ENCODE data around the gene ALPK3.

ALPK3 gene

GRCh38 chr15:84879088-84879780 lies 62.1 kb downstream of the ALPK3 start:
- no peak for DNase-seq (ENCODE audit: low read depth)
- H3K4me3 ChIP-seq (ENCODE audit: low read depth, low read length), result no peak overlapping the region
- TF ChIP-seq, protein P1, sequence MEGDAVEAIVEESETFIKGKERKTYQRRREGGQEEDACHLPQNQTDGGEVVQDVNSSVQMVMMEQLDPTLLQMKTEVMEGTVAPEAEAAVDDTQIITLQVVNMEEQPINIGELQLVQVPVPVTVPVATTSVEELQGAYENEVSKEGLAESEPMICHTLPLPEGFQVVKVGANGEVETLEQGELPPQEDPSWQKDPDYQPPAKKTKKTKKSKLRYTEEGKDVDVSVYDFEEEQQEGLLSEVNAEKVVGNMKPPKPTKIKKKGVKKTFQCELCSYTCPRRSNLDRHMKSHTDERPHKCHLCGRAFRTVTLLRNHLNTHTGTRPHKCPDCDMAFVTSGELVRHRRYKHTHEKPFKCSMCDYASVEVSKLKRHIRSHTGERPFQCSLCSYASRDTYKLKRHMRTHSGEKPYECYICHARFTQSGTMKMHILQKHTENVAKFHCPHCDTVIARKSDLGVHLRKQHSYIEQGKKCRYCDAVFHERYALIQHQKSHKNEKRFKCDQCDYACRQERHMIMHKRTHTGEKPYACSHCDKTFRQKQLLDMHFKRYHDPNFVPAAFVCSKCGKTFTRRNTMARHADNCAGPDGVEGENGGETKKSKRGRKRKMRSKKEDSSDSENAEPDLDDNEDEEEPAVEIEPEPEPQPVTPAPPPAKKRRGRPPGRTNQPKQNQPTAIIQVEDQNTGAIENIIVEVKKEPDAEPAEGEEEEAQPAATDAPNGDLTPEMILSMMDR (conservative IDR thresholded peaks at IDR 0.05; ENCODE audit: low read depth, low read length), result no peak

DNA sequence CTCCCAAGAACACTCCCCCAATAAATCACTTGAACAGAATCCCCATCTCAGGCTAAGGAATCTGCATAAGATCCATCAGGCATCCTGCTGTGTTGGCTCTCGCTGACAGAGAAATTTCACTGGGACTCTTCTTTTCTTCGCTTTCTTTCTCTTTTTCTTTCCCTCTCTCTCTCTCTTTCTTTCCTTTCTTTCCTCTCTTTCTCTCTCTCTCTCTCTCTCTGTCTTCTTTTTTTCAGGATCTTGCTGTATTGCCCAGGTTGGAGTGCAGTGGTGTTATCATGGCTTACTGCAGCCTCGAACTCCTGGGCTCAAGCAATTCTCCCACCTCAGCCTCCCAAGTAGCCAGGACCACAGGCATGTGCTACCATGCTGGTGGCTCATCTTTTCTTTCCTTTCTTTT lies 62.9 kb downstream of the ALPK3 start:
- no peak overlapping the region for H3K4me3 ChIP-seq (ENCODE audit: low read depth, low read length)
- DNase-seq (ENCODE audit: low read depth), result no peak
- TF ChIP-seq, protein P1 (conservative IDR thresholded peaks at IDR 0.05; ENCODE audit: low read depth, low read length), result no peak

DNA sequence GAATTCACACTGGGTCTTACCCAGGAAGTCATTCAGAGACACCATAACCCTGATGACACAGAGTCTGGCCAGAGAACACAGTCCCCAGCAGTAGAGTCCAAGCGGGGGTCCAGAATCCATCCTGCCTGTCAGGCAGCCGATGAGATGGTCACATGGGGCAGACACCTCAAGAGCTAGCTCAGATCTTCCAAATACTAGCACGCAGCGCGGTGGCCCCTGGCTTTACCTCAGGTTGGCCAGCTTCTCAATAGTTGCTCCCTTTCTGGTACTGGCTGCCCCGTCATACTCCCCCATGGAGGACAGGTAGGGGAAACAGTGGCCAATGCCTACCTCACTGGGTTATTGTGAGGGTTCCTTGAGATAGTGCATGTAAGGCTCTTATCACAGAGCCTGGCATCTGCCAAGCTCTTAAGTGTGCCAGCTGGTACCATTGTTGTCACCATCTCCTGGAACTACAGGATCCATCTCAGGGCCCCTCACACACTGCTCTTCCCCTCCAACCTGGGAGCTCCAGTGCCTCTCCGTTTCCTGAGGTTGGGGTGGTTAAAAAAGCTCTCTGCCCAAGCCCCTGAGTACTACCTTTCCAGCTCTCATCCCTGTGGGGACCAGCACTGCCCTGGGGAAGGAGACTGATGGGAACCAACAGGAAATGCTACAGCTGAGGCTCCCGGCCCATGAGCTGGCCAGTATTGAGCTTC lies 63.8 kb downstream of the ALPK3 start:
- TF ChIP-seq, protein P1 (conservative IDR thresholded peaks at IDR 0.05; ENCODE audit: low read depth, low read length), result no peak
- no peak for DNase-seq (ENCODE audit: low read depth)
- no peak overlapping the region for H3K4me3 ChIP-seq (ENCODE audit: low read depth, low read length)

DNA sequence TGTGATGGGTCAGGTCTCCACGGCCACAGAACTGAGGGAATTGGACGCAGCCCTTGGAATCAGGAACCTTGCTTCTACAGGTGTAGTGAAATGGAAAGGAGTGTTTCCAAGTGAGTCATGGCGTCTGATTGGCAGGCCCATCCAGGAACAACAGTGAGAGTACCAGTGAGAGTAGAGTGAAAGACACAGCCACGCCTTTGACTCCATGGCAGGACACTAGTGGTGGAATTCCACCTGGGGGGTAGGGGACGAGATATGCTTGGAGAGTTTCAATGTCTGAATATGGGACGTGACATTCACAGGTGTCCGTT lies 64.3 kb downstream of the ALPK3 start:
- TF ChIP-seq, protein P1 (conservative IDR thresholded peaks at IDR 0.05; ENCODE audit: low read depth, low read length), result no peak
- no peak for DNase-seq (ENCODE audit: low read depth)
- H3K4me3 ChIP-seq (ENCODE audit: low read depth, low read length), result no peak overlapping the region

DNA sequence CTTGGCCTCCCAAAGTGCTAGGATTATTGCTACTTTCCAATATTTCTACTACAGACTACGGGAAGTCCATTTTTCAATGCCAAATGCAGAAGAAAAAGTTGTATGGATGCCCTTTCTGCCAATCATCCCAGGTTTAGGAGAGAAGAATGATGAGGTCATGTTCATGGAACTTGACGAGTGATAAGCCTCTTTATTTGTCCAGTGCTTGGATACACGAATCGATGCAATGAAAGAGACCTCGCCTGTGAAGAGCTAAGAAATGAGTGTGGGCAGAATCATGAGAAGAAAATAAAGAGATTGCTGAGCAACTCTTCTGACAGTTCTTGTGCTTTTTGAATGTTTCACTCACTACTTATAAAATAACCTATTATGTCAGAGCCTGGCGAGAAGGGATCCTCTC lies 66.3 kb downstream of the ALPK3 start:
- no peak overlapping the region for H3K4me3 ChIP-seq (ENCODE audit: low read depth, low read length)
- peak; percentile 30 for DNase-seq (ENCODE audit: low read depth)
- TF ChIP-seq, protein P1 (conservative IDR thresholded peaks at IDR 0.05; ENCODE audit: low read depth, low read length), result no peak

DNA sequence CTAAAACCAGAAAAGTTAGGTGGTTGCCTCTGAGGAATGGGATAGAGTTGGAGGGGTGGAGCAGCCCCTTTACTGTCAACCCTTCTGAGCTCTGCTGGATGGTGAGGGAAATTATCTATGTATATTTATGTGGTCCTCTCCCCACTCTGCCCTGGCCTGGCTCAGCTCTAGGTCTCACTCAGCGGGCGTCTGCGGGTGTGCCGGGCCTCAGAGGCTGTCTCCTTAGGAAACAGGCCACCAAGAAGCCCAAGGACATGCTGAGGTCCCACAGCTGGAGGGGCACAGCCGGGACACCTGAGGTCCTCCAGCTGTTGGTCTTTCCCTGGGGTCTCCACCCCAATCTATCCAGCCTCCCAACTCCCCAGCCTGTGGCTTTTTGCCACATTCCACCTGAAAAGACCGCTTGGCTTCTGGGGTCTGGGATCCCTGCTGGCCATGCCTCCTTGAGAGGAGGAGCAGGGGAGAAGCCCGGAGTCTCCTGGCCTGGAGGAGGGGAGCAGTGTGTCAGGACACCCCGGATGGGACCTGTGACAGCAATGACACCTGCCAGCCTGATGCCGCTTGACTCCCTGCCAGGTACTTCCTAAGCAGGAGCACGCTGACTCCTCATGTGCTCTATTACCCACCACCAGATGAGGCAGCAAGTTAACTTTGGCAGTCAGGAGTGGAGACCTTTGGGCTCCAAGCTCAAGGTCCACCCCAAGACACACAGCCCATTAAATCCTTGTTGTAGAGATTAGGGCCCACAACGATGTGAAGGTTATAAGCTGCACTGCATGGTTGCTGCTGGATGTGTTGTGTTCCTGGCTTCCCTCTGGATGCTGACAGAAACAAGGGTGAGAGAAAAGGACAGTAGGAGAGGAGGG lies 67.0 kb downstream of the ALPK3 start, which contains the start of gene SLC28A1:
Gene SLC28A1, plus strand, starts transcription at position 747 of the 866 bp plus-strand sequence. CDS start 3,099 bp downstream, outside the sequence.
- H3K4me3 ChIP-seq (ENCODE audit: low read depth, low read length), result no peak within 1 kb of the TSS
- DNase-seq (ENCODE audit: low read depth), result no peak
- TF ChIP-seq, protein P1 (conservative IDR thresholded peaks at IDR 0.05; ENCODE audit: low read depth, low read length), result no peak

Data from choroid plexus epithelial cell (primary cell).